Small intestine (tissue), 16 donors: ENCODE data around the gene TLCD3A. TPM values are rescaled to one million over a fixed set of nuclear protein-coding genes. Genes with fewer than 3 reads are reported as not detected.

Source experiments
- DNase-seq, 2 donors: peaks; one replicate each; pipeline versions ENCODE4 v3.0.0 to v3.0.0-alpha.2; 2013
- FAIRE-seq: peaks from 2 replicates; lab custom pipeline; 2012; peaks lifted over from hg19 to GRCh38; lab: Jason Lieb, UNC
- H3K27ac ChIP-seq, 3 donors: one replicate each; pipeline ENCODE4 v1.5.1; 2013; ENCODE audit warnings: low read length in 2 of 3, mild to moderate bottlenecking in 2 of 3, control low read depth in 1 of 3, inconsistent platforms in 1 of 3, low read depth in 1 of 3, moderate library complexity in 1 of 3
- H3K27me3 ChIP-seq, 3 donors: one replicate each; pipeline ENCODE4 v1.6.1; 2013; ENCODE audit warnings: low read length in 3 of 3, inconsistent platforms in 1 of 3; ENCODE audit not compliant: control insufficient read depth in 3 of 3, insufficient read depth in 3 of 3
- H3K36me3 ChIP-seq, 3 donors: one replicate each; pipeline ENCODE4 v1.6.1; 2013; ENCODE audit warnings: low read length in 3 of 3, inconsistent platforms in 1 of 3, low read depth in 1 of 3, mild to moderate bottlenecking in 1 of 3, moderate library complexity in 1 of 3; ENCODE audit not compliant: control insufficient read depth in 3 of 3, insufficient read depth in 2 of 3
- H3K4me1 ChIP-seq, 3 donors: one replicate each; pipeline ENCODE4 v1.6.1; 2013; ENCODE audit warnings: low read length in 2 of 3, inconsistent platforms in 1 of 3, low read depth in 1 of 3, mild to moderate bottlenecking in 1 of 3, moderate library complexity in 1 of 3; ENCODE audit not compliant: control insufficient read depth in 3 of 3, insufficient read depth in 2 of 3
- H3K4me3 ChIP-seq, 3 donors: one replicate each; pipeline ENCODE4 v1.5.1; 2013; ENCODE audit warnings: low read length in 3 of 3, control low read depth in 1 of 3, inconsistent platforms in 1 of 3, low read depth in 1 of 3, mild to moderate bottlenecking in 1 of 3, moderate library complexity in 1 of 3
- H3K9me3 ChIP-seq, 2 donors: one replicate each; pipeline ENCODE4 v1.6.1; 2013; ENCODE audit warnings: low read depth in 1 of 2, low read length in 1 of 2; ENCODE audit not compliant: control insufficient read depth in 2 of 2, insufficient read depth in 1 of 2
- WGBS, 3 donors: extraction: QIAGEN DNeasy Blood & Tissue Kit; methylation state at CpG; one replicate each; pipeline ENCODE4 v1.1.7; 2013; 5-methylcytosine and 5-hydroxymethylcytosine counted together
- long read RNA-seq, 10 donors: transcript quantifications; one replicate each; lab custom pipeline, GENCODE V29; 2026
- polyA plus RNA-seq, 4 donors: library from polyadenylated mRNA; stranded (reverse) in 3 of 4; unstranded in 1 of 4; fragments of 200-250 nt in 3 of 4; fragments of 120-200 nt in 1 of 4; gene quantifications; one replicate each; pipeline versions ENCODE4 v1.2.1 to v1.2.3, GENCODE V29; 2013
- donor health status: healthy with polysubstance abuse.
- donor health status: control.
- donor health status: control.
- donor health status: Bipolar disorder and iron deficiency.
- donor health status: healthy.

TLCD3A gene
- polyA plus RNA-seq = 10 to 100 TPM in 2 of 4 donors, 1 to 10 TPM in 2; 5.6 to 25.7 (median 11.8) TPM
- long read RNA-seq, donor 1 = 0 reads
- long read RNA-seq, donor 2, partial matches to known transcripts = 0 of 4 reads
- long read RNA-seq, donor 2, other reads (novel, unspliced or antisense) = 0 of 4 reads
- long read RNA-seq, donor 3, transcript FAM57A-202 (5 exons, 2,412 nt) = major isoform, 5 of 7 reads
- long read RNA-seq, donor 3, partial matches to known transcripts = 0 of 7 reads
- long read RNA-seq, donor 3, other reads (novel, unspliced or antisense) = 0 of 7 reads
- long read RNA-seq, donor 4 = 0 reads
- long read RNA-seq, donor 5, partial matches to known transcripts = 0 of 1 reads
- long read RNA-seq, donor 5, other reads (novel, unspliced or antisense) = 0 of 1 reads
- long read RNA-seq, donor 6, partial matches to known transcripts = 0 of 6 reads
- long read RNA-seq, donor 6, other reads (novel, unspliced or antisense) = 0 of 6 reads
- long read RNA-seq, donor 7, partial matches to known transcripts = 5 of 11 reads
- long read RNA-seq, donor 7, other reads (novel, unspliced or antisense) = 0 of 11 reads
- long read RNA-seq, donor 8 = 0 reads
- long read RNA-seq, donor 9, partial matches to known transcripts = 0 of 3 reads
- long read RNA-seq, donor 9, other reads (novel, unspliced or antisense) = 0 of 3 reads
- long read RNA-seq, donor 10, transcript FAM57A-202 (5 exons, 2,412 nt) = major isoform, 7 of 8 reads
- long read RNA-seq, donor 10, partial matches to known transcripts = 0 of 8 reads
- long read RNA-seq, donor 10, other reads (novel, unspliced or antisense) = 0 of 8 reads

- 0 to 1% (median 0%) methylated on average over 30 to 126 of the region's 126 CpGs for WGBS, 3 donors
- H3K9me3 ChIP-seq = no peaks in the 10 kb centered on the region
- H3K36me3 ChIP-seq = peaks cover 0 to 20% (median 0%) of the 10 kb centered on the region in 3 donors
- peak within 1 kb of the TSS; percentile 86 to 96 (median 91) for H3K27ac ChIP-seq
- no peaks in the 10 kb centered on the region for H3K27me3 ChIP-seq
- peaks cover 0 to 10% (median 0%) of the 10 kb centered on the region in 3 donors for H3K4me1 ChIP-seq
- H3K4me3 ChIP-seq = peak within 1 kb of the TSS; percentile 60 to 91 (median 85)
- peak; percentile 64 to 88 for DNase-seq
- no peak for FAIRE-seq
Observed at GRCh38 chr17:732067-732901, at the start of gene TLCD3A. TSS of gene TLCD3A (plus strand) at chr17:732596. CDS start at chr17:732648, 52 bp downstream.

DNA sequence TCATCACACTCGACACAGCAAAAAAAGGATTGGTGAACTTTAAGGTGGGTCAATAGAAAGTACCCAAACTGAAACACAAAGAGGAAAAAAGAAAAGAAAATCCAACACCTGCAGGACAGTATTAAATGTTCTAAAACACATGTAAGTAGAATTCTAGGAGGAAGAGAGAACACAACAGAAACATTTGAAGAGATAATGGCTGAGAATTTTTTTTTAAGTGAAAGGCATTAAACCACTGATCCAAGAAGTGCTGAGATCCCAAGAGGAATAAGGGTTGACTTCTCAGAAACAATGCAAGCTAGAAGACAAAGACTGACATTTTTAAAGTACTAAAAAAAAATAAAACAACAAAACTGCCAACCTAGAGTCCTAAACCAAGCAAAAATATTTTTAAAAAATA is 49.4 kb upstream of the TLCD3A start:
- Histone ChIP-seq H3K4me1 (no peaks in the 10 kb centered on the region), H3K9me3 (no peaks in the 10 kb centered on the region), H3K36me3 (peaks cover 0 to 24% (median 5%) of the 10 kb centered on the region in 3 donors), H3K27me3 (no peaks in the 10 kb centered on the region), H3K4me3 (no peak overlapping the region), H3K27ac (no peak overlapping the region)
- DNase-seq (no peak), FAIRE-seq (no peak)
- 93 to 100% (median 96%) methylated on average over 1 of the region's 1 CpG for WGBS, 3 donors

GRCh38 chr17:683499-684254 is 48.7 kb upstream of the TLCD3A start:
- DNase-seq (no peak), FAIRE-seq (no peak)
- 89 to 92% (median 92%) methylated on average over 4 of the region's 4 CpGs for WGBS, 3 donors
- H3K27ac ChIP-seq = no peak overlapping the region
- H3K36me3 ChIP-seq = peaks cover 0 to 27% (median 5%) of the 10 kb centered on the region in 3 donors
- H3K4me1 ChIP-seq = no peaks in the 10 kb centered on the region
- no peaks in the 10 kb centered on the region for H3K9me3 ChIP-seq
- no peaks in the 10 kb centered on the region for H3K27me3 ChIP-seq
- no peak overlapping the region for H3K4me3 ChIP-seq

GRCh38 chr17:685006-685405 is 47.4 kb upstream of the TLCD3A start:
- H3K4me1 ChIP-seq = no peaks in the 10 kb centered on the region
- no peaks in the 10 kb centered on the region for H3K9me3 ChIP-seq
- FAIRE-seq = no peak
- no peak overlapping the region for H3K4me3 ChIP-seq
- H3K36me3 ChIP-seq = peaks cover 0 to 37% (median 5%) of the 10 kb centered on the region in 3 donors
- no peak for DNase-seq
- H3K27ac ChIP-seq = no peak overlapping the region
- no peaks in the 10 kb centered on the region for H3K27me3 ChIP-seq
- WGBS, 3 donors = 94 to 98% (median 96%) methylated on average over 6 of the region's 6 CpGs

DNA sequence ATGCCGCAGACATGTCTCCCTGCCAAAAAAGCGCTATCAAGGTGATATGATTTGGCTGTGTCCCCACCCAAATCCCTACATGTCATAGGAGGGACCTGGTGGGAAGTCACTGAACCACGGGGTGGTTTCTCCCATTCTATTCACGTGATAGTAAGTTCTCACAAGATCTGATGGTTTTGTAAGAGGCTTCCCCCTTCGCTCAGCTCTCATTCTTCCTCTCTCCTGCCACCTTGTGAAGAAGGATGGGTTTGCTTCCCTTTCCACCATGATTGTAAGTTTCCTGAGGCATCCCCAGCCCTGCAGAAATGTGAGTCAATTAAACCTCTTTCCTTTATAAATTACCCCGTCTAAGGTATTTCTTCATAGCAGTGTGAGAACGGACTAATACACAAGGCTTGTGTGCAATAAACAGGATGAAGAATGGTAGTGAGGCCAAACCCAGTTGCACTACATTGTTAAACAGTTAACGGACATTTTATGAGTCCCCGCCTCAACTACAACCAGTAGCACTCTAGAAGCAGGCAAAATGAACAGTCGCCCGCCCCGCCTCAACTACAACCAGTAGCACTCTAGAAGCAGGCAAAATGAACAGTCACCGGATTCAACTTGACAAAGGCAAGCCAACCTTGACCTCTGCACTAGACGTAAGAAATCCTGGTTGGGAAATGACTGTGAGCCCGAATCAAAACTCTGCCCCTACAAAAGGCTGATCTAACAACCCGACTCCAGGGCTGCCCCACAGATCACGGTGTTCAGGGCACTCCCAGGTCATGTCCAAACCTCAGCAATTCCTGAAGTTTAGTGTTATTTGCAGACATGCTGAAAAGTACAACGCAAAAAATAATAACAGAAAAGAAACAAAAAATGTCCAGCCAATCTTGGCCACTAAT is 44.1 kb upstream of the TLCD3A start:
- Histone ChIP-seq H3K36me3 (peaks cover 3 to 36% (median 13%) of the 10 kb centered on the region in 3 donors), H3K27me3 (no peaks in the 10 kb centered on the region), H3K4me1 (no peaks in the 10 kb centered on the region), H3K4me3 (no peak overlapping the region), H3K9me3 (no peaks in the 10 kb centered on the region), H3K27ac (no peak overlapping the region)
- DNase-seq (no peak), FAIRE-seq (no peak)
- 85 to 90% (median 85%) methylated on average over 18 of the region's 18 CpGs for WGBS, 3 donors

DNA sequence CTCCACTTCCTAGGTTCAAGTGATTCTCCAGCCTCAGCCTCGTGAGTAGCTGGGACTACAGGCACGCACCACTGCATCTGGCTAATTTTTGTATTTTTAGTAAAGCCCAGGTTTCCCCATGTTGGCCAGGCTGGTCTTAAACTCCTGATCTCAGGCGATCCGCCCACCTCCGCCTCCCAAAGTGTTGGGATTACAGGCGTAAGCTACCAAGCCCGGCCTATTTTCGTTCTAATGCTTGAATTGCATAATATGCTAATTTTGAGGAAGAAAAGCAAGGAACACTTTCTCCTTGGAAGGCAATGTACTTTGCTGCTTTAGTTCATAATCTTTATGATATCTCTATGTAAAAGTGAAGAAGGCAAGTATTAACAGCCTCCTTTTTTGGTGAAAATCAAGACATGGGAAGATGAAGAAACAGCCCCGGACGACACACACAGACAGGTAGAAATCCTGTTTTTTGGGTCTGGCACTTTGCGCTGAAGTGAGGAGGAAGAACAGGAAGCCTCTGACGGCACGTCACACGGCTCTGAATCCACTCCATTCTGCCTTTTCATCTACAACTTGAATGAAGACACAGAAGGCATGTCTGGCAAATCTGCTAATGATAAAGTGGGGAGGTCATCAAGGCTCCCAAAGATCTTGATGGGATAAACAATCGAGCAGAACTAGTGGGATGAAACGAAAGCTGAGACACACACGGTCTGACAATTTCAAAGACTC is 42.7 kb upstream of the TLCD3A start:
- WGBS, 3 donors = 81 to 88% (median 87%) methylated on average over 17 of the region's 17 CpGs
- Histone ChIP-seq H3K27me3 (no peaks in the 10 kb centered on the region), H3K4me1 (no peaks in the 10 kb centered on the region), H3K4me3 (no peak overlapping the region), H3K27ac (no peak overlapping the region), H3K9me3 (no peaks in the 10 kb centered on the region), H3K36me3 (peaks cover 5 to 44% (median 13%) of the 10 kb centered on the region in 3 donors)
- DNase-seq = no peak
- no peak for FAIRE-seq
